DND-41 (cell line): Measurements from ENCODE around the gene MCF2L2.

ENCODE experiments used
- CTCF ChIP-seq: IDR thresholded peaks from 2 replicates; pipeline ENCODE4 v1.5.1; 2012; ENCODE audit warnings: borderline replicate concordance, low read length, moderate library complexity, mild to moderate bottlenecking; ENCODE audit not compliant: poor library complexity, severe bottlenecking; ENCODE audit errors: extremely low read depth
- EZH2 ChIP-seq: IDR thresholded peaks from 3 replicates; pipeline ENCODE4 v1.6.1; 2012; ENCODE audit warnings: borderline replicate concordance, low read depth, mild to moderate bottlenecking, moderate library complexity, low read length, inconsistent platforms; ENCODE audit not compliant: severe bottlenecking

- TF ChIP-seq EZH2 (no peak), CTCF (no peak)
These were observed 224.7 kb downstream of the MCF2L2 start for GRCh38 chr3:183203670-183204069.
